GM18505 (cell line): Measurements from ENCODE around the gene ZMIZ2.
"Not testable (repeated sequence)": the region's sequence is repeated elsewhere in the genome, so short reads cannot be mapped to it uniquely, and the experiment has no call there.

ENCODE experiments used
- ATAC-seq: cut with Tn5 transposase; IDR thresholded peaks from one replicate; pipeline ENCODE4 v1.9.1; 2021; ENCODE audit not compliant: unreplicated experiment
- POLR2A ChIP-seq: IDR thresholded peaks from 4 replicates; pipeline ENCODE4 v1.6.1; 2011; ENCODE audit warnings: borderline replicate concordance; ENCODE audit not compliant: insufficient read depth, insufficient read length; ENCODE audit errors: extremely low read depth

Gene ZMIZ2

DNA sequence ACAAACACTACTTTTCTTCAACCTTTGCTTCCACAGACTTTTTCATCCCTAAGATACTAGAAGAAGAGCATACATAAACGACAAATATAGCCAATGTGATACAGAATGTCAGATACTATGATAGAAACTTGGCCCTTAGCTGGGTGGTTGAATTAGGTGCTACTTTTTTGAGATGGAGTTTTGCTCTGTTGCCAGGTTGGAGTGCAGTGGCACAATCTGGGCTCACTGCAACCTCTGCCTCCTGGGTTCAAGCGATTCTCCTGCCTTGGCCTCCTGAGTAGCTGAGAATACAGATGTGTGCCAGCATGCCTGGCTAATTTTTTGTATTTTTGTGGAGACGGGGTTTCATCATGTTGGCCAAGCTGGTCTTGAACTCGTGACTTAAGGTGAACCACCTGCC lies 51.3 kb downstream of the ZMIZ2 start:
- no peak for TF ChIP-seq POLR2A
- ATAC-seq: no peak

DNA sequence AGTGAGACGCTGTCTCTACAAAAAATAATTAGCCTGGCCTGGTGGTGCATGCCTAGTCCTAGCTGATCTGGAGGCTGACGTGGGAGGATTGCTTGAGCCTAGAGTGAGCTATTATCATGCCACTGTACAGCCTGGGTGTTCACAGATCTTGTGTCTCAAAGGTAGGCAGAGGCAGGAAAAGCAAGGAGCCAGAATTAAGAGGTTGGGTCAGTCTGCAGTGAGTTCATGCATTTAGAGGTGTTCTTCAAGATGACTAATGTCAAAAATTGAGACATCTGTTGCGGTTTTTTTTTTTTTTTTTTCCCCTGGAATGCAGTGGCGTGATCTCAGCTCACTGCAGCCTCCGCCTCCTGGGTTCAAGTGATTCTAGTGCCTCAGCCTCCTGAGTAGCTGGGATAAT lies 53.2 kb downstream of the ZMIZ2 start:
- ATAC-seq: no peak
- TF ChIP-seq POLR2A: no peak

DNA sequence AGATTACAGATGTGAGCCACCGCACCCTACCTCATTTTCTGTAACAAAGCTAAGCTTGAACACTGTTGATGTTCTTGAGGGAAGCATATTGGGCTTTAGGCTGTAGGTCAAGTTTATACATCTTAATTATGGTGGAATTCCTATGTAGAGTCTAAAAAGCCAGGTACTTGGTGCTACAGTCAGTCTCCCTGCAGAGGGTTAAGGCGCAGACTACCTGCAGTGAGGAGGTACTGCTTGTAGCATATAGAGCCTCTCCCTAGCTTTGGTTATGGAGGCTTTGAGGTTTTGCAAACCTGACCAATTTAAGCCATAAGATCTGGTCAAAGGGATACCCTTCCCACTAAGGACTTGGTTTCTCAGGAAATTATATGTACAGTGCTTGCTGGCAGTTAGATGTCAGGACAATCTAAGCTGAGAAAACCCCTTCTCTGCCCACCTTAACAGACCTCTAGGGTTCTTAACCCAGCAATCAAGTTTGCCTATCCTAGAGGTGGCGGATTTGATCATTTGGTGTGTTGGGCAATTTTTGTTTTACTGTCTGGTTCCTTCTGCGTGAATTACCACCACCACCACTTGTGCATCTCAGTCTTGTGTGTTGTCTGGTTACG lies 53.9 kb downstream of the ZMIZ2 start:
- TF ChIP-seq POLR2A: no peak
- no peak for ATAC-seq

DNA sequence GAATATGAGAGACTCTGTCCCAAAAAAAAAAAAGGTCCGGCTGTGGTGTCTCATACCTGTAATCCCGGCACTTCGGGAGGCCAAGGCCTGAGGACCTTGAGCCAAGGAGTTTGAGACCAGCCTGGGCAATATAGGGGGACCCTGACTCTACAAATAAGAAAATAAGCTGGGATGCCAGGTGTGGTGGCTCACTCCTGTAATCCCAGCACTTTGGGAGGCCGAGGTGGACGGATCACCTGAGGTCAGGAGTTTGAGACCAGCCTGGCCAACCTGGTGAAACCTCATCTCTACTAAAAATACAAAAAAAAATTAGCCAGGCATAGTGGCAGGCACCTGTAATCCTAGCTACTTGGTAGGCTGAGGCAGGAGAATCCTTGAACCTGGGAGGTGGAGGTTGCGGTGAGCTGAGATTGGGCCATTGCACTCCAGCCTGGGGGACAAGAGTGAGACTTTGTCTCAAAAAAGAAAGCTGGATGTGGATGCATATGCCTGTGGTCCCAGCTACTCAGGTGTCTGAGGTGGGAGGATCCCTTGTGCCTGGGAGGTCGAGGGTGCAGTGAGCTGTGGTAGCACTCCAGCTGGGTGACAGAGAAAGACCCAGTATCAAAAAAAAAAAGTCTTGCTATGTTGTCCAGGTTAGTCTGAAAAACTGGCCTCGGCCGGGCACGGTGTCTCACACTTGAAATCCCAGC lies 55.3 kb downstream of the ZMIZ2 start:
- ATAC-seq: not testable (repeated sequence)

DNA sequence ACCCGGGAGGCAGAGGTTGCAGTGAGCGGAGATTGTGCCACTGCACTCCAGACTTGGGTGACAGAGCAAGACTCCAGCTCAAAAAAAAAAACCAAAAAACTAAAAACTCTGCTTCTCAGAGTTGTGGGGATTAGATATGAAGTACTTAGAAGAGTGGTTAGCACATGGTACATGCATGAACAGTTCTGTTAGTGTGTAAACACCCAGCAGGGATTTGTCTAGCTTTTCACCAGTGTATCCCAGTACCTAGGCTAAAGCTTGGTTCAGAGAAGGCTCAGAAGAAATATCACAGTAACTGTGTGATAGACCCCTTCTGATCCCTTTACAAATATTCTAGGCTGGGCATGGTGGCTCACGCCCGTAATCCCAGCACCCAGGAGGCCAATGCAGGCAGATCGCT lies 57.3 kb downstream of the ZMIZ2 start:
- no peak for TF ChIP-seq POLR2A
- no peak for ATAC-seq

More for the DNA sequence above, 55.3 kb downstream of the ZMIZ2 start:
- peak; percentile 6 for TF ChIP-seq POLR2A

DNA sequence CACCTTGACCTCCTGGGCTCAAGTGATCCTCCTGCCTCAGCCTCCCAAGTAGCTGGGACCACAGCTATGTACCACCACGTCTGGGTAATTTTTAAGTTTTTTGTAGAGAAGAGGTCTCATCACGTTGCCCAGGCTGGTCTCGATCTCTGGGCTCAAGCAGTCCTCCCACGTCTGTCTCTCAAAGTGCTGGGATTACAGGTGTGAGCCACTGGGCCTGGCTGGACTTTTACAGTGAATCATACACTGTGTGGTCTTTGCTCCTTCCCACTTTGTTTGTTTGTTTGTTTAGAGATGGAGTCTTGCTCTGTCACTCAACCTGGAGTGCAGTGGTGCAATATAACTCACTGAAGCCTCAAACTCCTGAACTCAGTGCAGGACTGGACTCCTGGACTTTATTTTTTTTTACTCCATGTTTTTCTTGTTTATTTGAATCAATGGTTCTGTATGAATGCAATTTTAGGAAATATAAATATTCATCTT lies 60.3 kb downstream of the ZMIZ2 start:
- ATAC-seq: no peak
- no peak for TF ChIP-seq POLR2A

DNA sequence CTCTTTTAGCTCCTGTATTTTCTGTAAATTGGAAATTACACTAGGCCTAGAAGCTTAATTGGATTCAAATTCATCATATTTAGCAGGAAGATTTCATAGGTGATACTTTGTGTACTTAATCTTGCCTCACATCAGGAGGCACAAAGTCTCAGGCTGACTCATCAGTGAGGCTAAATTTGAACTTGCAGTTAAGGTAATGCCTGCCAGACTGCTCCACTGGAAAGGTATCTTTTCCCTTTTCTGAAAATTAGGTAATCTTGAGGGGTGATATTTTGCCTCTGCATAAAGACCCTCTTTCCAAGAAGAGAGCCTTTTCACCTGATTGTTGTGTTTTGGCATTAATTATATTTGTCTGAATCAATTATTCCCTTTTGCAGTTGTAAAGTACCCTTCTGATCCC lies 62.4 kb downstream of the ZMIZ2 start:
- ATAC-seq: no peak
- no peak for TF ChIP-seq POLR2A

DNA sequence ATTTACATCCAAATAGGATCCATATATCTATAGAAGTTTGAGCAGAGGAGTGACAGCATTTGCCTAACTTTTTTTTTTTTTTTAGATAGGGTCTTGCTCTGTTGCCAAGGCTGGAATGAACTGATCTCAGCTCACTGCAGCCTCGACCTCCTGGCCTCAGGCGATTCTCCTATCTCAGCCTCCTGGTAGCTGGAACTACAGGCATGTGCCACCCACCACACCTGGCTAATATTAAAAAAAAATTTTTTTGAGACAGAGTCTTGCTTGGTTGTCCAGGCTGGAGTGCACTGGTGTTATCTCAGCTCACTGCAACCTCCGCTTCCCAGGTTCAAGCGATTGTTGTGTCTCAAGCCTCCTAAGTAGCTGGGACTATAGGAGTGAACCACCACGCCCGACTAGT lies 62.9 kb downstream of the ZMIZ2 start:
- no peak for ATAC-seq
- no peak for TF ChIP-seq POLR2A

DNA sequence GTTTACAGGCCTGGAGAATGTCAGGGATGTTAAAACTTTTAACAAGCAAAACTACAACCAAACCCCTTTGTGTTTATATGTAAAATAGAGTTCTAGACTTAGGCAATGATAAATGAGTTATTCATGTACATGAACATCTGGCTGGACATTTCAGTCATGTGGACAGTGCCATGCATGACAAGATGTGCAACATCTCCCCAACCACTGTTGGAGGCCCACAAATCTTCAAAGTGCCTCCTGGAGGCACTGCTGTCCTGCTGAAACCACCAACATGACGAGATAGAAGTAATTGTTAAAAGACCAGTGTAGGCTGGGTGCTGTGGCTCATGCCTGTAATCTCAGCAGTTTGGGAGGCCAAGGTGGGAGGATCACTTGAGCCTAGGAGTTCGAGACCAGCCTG lies 66.3 kb downstream of the ZMIZ2 start:
- TF ChIP-seq POLR2A: no peak
- no peak for ATAC-seq

DNA sequence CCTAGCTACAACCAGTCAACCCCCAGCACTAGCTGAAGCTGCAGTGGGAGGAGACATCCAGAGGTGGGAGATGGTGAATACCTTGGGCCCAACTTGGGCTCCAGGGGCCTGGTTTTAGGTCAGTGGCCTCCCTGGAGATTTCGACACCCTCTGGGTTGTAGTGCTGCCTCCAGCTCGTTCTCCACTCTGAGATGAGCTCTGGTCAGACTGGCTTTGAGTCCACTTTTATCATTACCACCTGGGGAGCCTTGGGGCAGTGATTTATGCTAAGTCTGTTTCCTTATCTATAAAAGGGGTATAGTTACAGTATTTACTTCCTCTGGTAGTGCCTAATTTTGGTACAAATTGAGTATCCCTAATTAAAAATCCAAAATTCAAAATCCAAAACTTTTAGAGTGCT lies 70.6 kb downstream of the ZMIZ2 start:
- no peak for TF ChIP-seq POLR2A
- ATAC-seq: no peak
